Liver (tissue), 9 donors: ENCODE measurements around the gene DDX39B. TPM values are rescaled to one million over a fixed set of nuclear protein-coding genes. Genes with fewer than 3 reads are reported as not detected.

Experiments used
- DNase-seq: peaks from one replicate; pipeline ENCODE4 v3.0.0-alpha.2; 2017; ENCODE audit warnings: low spot score
- H3K27ac ChIP-seq, 2 donors: one replicate each; pipeline ENCODE4 v1.7.0; 2013; ENCODE audit warnings: inconsistent platforms in 2 of 2, low read length in 2 of 2, control low read depth in 1 of 2, low read depth in 1 of 2, mild to moderate bottlenecking in 1 of 2
- H3K27me3 ChIP-seq, 4 donors: one replicate each; pipeline versions ENCODE4 v1.6.1 to v1.7.0; 2013; ENCODE audit warnings: low read length in 3 of 4, inconsistent platforms in 1 of 4, mild to moderate bottlenecking in 1 of 4, moderate library complexity in 1 of 4; ENCODE audit not compliant: control insufficient read depth in 4 of 4, insufficient read depth in 4 of 4
- H3K36me3 ChIP-seq, 4 donors: one replicate each; pipeline versions ENCODE4 v1.6.1 to v1.7.0; 2013; ENCODE audit warnings: low read length in 3 of 4, mild to moderate bottlenecking in 3 of 4, low read depth in 1 of 4, moderate library complexity in 1 of 4; ENCODE audit not compliant: control insufficient read depth in 4 of 4, insufficient read depth in 3 of 4
- H3K4me1 ChIP-seq, 4 donors: one replicate each; pipeline versions ENCODE4 v1.6.1 to v1.7.0; 2013; ENCODE audit warnings: low read length in 3 of 4, mild to moderate bottlenecking in 3 of 4, moderate library complexity in 1 of 4; ENCODE audit not compliant: control insufficient read depth in 4 of 4, insufficient read depth in 4 of 4
- H3K4me3 ChIP-seq, 3 donors: one replicate each; pipeline versions ENCODE4 v1.6.1 to v1.7.0; 2013; ENCODE audit warnings: low read length in 3 of 3, control low read depth in 1 of 3, low read depth in 1 of 3, mild to moderate bottlenecking in 1 of 3
- H3K9ac ChIP-seq, 2 donors: one replicate each; pipeline ENCODE4 v1.7.0; 2013; ENCODE audit warnings: low read length in 2 of 2, mild to moderate bottlenecking in 2 of 2, moderate library complexity in 2 of 2, control low read depth in 1 of 2, low read depth in 1 of 2
- H3K9me3 ChIP-seq, 4 donors: one replicate each; pipeline versions ENCODE4 v1.6.1 to v1.7.0; 2013; ENCODE audit warnings: low read length in 3 of 4; ENCODE audit not compliant: control insufficient read depth in 4 of 4
- EGR1 ChIP-seq, 2 donors: IDR thresholded peaks; 2 replicates each; pipeline ENCODE4 v1.6.1; 2016 to 2018; ENCODE audit warnings: antibody characterized with exemption in 2 of 2, low read depth in 2 of 2
- GABPA ChIP-seq, 2 donors: IDR thresholded peaks in 1 of 2; conservative IDR thresholded peaks in 1 of 2; 2 replicates each; pipeline ENCODE4 v1.6.1; 2016; ENCODE audit warnings: antibody characterized with exemption in 2 of 2, mild to moderate bottlenecking in 1 of 2, moderate library complexity in 1 of 2
- HNF4A ChIP-seq, 2 donors: conservative IDR thresholded peaks; 2 replicates each; pipeline ENCODE4 v1.6.1; 2016; ENCODE audit warnings: antibody characterized with exemption in 2 of 2, mild to moderate bottlenecking in 2 of 2
- JUND ChIP-seq, 2 donors: IDR thresholded peaks; 2 replicates each; pipeline ENCODE4 v1.6.1; 2016; ENCODE audit warnings: antibody characterized with exemption in 2 of 2
- RAD21 ChIP-seq, 2 donors: IDR thresholded peaks; 2 replicates each; pipeline ENCODE4 v1.6.1; 2016; ENCODE audit warnings: antibody characterized with exemption in 2 of 2, mild to moderate bottlenecking in 2 of 2
- RXRA ChIP-seq, 2 donors: IDR thresholded peaks; 2 replicates each; pipeline ENCODE4 v1.6.1; 2017 to 2018; ENCODE audit warnings: antibody characterized with exemption in 2 of 2, mild to moderate bottlenecking in 1 of 2
- SP1 ChIP-seq: IDR thresholded peaks from 2 replicates; pipeline ENCODE4 v1.6.1; 2018; ENCODE audit warnings: antibody characterized with exemption, mild to moderate bottlenecking
- YY1 ChIP-seq: IDR thresholded peaks from 2 replicates; pipeline ENCODE4 v1.6.1; 2016; ENCODE audit warnings: antibody characterized with exemption, mild to moderate bottlenecking
- WGBS: extraction: QIAGEN DNeasy Blood & Tissue Kit; methylation state at CpG from one replicate; pipeline ENCODE4 v1.1.7; 2013; 5-methylcytosine and 5-hydroxymethylcytosine counted together
- polyA plus RNA-seq, 2 donors: library from polyadenylated mRNA; stranded (reverse) in 1 of 2; unstranded in 1 of 2; fragments of 200-250 nt in 1 of 2; fragments of >200 nt in 1 of 2; fragmentation: Nextera tagmentation in 1 of 2; extraction: Ambion mirVana in 1 of 2; gene quantifications; one replicate each; pipeline versions ENCODE4 v1.2.1 to v1.2.3, GENCODE V29; 2013 to 2015
- total RNA-seq, 2 donors: library from RNA; depleted of rRNA; stranded (reverse); fragments of >200 nt; gene quantifications; one replicate each; pipeline ENCODE4 v1.2.3, GENCODE V29; 2014
- TF ChIP-seq, protein P1 (sequence below): IDR thresholded peaks from 2 replicates; pipeline ENCODE4 v1.6.1; 2016; ENCODE audit warnings: antibody characterized with exemption, mild to moderate bottlenecking
- TF ChIP-seq, protein P2 (sequence below): IDR thresholded peaks from 2 replicates; pipeline ENCODE4 v1.6.1; 2016; ENCODE audit warnings: antibody characterized with exemption
- TF ChIP-seq, protein P3 (sequence below): IDR thresholded peaks from 2 replicates; pipeline ENCODE4 v1.6.1; 2016; ENCODE audit warnings: antibody characterized with exemption
- TF ChIP-seq, protein P4 (sequence below): IDR thresholded peaks from 2 replicates; pipeline ENCODE4 v1.6.1; 2016; ENCODE audit warnings: antibody characterized with exemption
- TF ChIP-seq, protein P5 (sequence below): fragments of 150-350 bp; IDR thresholded peaks from 2 replicates; pipeline ENCODE4 v1.5.1; 2017; ENCODE audit warnings: improper control_type of control experiment, low read depth, low read length; ENCODE audit not compliant: missing input control
- donor health status: healthy.
- donor health status: healthy.
- donor health status: healthy.
- donor health status: healthy.
- donor health status: healthy.

The DDX39B gene
- total and polyA plus RNA-seq, 4 donors = 75.0 to 254 (median 135) TPM

DNA sequence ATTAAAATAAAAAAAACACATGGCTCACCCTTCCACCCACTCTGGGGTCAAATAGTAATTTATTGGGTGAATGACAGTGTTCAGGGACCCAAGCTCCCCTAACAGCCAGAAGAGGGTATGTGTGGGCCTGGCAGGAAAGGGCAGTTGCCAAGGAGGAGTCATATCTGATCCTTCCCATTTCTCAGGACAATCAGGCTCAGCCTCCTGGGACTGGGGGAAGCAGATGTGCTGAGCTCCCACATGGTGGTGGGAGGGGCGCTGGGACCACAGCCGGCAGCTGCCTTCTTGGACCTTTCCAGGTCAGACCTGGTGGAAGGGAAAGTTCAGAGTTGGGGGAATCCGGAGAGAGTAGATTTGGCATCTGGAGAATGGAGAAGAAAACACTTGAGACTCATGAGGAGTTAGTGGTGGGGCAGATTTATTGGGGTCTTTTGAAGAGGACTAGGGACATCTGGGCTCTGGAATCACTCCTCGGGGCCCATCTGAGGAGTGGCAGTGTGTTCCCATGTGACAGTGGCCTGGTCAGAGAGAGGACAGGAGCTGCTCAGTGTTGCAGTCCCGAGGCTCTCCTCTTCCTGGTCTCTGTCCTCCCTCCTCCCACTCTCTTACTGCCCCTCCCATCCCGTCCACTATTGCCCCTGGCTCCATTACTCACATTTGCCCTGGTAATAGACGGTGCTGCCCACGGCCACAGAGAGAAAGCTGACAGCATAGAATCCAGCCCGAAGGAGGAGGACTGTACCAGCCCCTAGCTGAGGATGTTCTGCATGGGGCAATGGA lies 47.3 kb upstream of the DDX39B start:
- peaks cover 0 to 3% (median 0%) of the 10 kb centered on the region in 4 donors for H3K4me1 ChIP-seq
- DNase-seq = no peak

More for the DNA sequence above, 47.3 kb upstream of the DDX39B start:
- Histone ChIP-seq H3K36me3 (no peaks in the 10 kb centered on the region), H3K27me3 (no peaks in the 10 kb centered on the region), H3K4me3 (no peak overlapping the region), H3K27ac (no peak overlapping the region), H3K9ac (no peak overlapping the region), H3K9me3 (no peaks in the 10 kb centered on the region)
- 62% methylated on average over 9 of the region's 9 CpGs for WGBS
- TF ChIP-seq, protein P1, sequence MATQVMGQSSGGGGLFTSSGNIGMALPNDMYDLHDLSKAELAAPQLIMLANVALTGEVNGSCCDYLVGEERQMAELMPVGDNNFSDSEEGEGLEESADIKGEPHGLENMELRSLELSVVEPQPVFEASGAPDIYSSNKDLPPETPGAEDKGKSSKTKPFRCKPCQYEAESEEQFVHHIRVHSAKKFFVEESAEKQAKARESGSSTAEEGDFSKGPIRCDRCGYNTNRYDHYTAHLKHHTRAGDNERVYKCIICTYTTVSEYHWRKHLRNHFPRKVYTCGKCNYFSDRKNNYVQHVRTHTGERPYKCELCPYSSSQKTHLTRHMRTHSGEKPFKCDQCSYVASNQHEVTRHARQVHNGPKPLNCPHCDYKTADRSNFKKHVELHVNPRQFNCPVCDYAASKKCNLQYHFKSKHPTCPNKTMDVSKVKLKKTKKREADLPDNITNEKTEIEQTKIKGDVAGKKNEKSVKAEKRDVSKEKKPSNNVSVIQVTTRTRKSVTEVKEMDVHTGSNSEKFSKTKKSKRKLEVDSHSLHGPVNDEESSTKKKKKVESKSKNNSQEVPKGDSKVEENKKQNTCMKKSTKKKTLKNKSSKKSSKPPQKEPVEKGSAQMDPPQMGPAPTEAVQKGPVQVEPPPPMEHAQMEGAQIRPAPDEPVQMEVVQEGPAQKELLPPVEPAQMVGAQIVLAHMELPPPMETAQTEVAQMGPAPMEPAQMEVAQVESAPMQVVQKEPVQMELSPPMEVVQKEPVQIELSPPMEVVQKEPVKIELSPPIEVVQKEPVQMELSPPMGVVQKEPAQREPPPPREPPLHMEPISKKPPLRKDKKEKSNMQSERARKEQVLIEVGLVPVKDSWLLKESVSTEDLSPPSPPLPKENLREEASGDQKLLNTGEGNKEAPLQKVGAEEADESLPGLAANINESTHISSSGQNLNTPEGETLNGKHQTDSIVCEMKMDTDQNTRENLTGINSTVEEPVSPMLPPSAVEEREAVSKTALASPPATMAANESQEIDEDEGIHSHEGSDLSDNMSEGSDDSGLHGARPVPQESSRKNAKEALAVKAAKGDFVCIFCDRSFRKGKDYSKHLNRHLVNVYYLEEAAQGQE = no peak
- no peak for TF ChIP-seq SP1
- no peak for TF ChIP-seq RXRA (IDR thresholded peaks at IDR 0.05)
- TF ChIP-seq JUND (IDR thresholded peaks at IDR 0.05) = no peak
- TF ChIP-seq HNF4A (conservative IDR thresholded peaks at IDR 0.05) = no peak
- TF ChIP-seq YY1 = no peak
- TF ChIP-seq, protein P2, sequence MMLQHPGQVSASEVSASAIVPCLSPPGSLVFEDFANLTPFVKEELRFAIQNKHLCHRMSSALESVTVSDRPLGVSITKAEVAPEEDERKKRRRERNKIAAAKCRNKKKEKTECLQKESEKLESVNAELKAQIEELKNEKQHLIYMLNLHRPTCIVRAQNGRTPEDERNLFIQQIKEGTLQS = no peak
- no peak for TF ChIP-seq GABPA (IDR thresholded peaks at IDR 0.05 in 1 of 2, conservative IDR thresholded peaks at IDR 0.05 in 1 of 2)
- TF ChIP-seq, protein P3, sequence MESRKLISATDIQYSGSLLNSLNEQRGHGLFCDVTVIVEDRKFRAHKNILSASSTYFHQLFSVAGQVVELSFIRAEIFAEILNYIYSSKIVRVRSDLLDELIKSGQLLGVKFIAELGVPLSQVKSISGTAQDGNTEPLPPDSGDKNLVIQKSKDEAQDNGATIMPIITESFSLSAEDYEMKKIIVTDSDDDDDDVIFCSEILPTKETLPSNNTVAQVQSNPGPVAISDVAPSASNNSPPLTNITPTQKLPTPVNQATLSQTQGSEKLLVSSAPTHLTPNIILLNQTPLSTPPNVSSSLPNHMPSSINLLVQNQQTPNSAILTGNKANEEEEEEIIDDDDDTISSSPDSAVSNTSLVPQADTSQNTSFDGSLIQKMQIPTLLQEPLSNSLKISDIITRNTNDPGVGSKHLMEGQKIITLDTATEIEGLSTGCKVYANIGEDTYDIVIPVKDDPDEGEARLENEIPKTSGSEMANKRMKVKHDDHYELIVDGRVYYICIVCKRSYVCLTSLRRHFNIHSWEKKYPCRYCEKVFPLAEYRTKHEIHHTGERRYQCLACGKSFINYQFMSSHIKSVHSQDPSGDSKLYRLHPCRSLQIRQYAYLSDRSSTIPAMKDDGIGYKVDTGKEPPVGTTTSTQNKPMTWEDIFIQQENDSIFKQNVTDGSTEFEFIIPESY = no peak
- TF ChIP-seq, protein P4, sequence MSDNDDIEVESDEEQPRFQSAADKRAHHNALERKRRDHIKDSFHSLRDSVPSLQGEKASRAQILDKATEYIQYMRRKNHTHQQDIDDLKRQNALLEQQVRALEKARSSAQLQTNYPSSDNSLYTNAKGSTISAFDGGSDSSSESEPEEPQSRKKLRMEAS = no peak
- no peak for TF ChIP-seq RAD21 (IDR thresholded peaks at IDR 0.05)
- TF ChIP-seq EGR1 (IDR thresholded peaks at IDR 0.05; ENCODE audit: low read depth in 2 of 2) = no peak
- TF ChIP-seq, protein P5, sequence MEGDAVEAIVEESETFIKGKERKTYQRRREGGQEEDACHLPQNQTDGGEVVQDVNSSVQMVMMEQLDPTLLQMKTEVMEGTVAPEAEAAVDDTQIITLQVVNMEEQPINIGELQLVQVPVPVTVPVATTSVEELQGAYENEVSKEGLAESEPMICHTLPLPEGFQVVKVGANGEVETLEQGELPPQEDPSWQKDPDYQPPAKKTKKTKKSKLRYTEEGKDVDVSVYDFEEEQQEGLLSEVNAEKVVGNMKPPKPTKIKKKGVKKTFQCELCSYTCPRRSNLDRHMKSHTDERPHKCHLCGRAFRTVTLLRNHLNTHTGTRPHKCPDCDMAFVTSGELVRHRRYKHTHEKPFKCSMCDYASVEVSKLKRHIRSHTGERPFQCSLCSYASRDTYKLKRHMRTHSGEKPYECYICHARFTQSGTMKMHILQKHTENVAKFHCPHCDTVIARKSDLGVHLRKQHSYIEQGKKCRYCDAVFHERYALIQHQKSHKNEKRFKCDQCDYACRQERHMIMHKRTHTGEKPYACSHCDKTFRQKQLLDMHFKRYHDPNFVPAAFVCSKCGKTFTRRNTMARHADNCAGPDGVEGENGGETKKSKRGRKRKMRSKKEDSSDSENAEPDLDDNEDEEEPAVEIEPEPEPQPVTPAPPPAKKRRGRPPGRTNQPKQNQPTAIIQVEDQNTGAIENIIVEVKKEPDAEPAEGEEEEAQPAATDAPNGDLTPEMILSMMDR = no peak
